Endothelial cell of umbilical vein (primary cell): ENCODE data around the gene CLIC5. TPM values are rescaled to one million over a fixed set of nuclear protein-coding genes. Genes with fewer than 3 reads are reported as not detected.

Experiments used
- BruUV-seq: library from RNA; stranded (reverse); fragments of 400-500 nt; replicated peaks from 2 replicates; lab custom pipeline; 2021; lab: Mats Ljungman, UMichigan
- CTCF ChIA-PET: fragments of 300-600, 350-600 bp; sonication (Branson Sonifier 250); formaldehyde crosslinking; loops from one replicate; lab custom pipeline; 2021; ENCODE audit warnings: antibody characterized with exemption, inconsistent platforms; lab: Charles Lee
- POLR2A ChIA-PET: fragments of 300-600, 350-600 bp; sonication (Branson Sonifier 250); formaldehyde crosslinking; loops from one replicate; lab custom pipeline; 2021; ENCODE audit warnings: antibody characterized with exemption, inconsistent platforms; lab: Charles Lee
- DNase-seq: peaks from one replicate; pipeline ENCODE4 v3.0.0-alpha.2; 2011; ENCODE audit warnings: low read depth, low spot score
- FAIRE-seq: peaks from 2 replicates; lab custom pipeline; 2011; peaks lifted over from hg19 to GRCh38; lab: Jason Lieb, UNC
- H2AFZ ChIP-seq: 2 replicates; pipeline ENCODE4 v1.6.0; 2012; ENCODE audit warnings: low read depth, low read length, control low read depth, inconsistent platforms
- H3K27ac ChIP-seq: 2 replicates; pipeline ENCODE4 v1.5.1; 2011; ENCODE audit warnings: low read depth, mild to moderate bottlenecking, control low read depth, low read length, moderate library complexity; ENCODE audit not compliant: insufficient read depth
- H3K27me3 ChIP-seq, 2 experiments: 2 replicates each; pipeline versions ENCODE4 v1.6.0 to v1.6.1; 2011; ENCODE audit warnings: low read length in 2 of 2, mixed read lengths in 1 of 2; ENCODE audit not compliant: control insufficient read depth in 2 of 2, insufficient read depth in 2 of 2
- H3K36me3 ChIP-seq, 2 experiments: 2 replicates in 1 of 2; 3 replicates in 1 of 2; pipeline ENCODE4 v1.5.1; 2011; ENCODE audit warnings: low read length in 2 of 2, mild to moderate bottlenecking in 1 of 2, moderate library complexity in 1 of 2; ENCODE audit not compliant: control insufficient read depth in 2 of 2, insufficient read depth in 2 of 2; ENCODE audit errors: extremely low read depth in 1 of 2
- H3K4me1 ChIP-seq: 3 replicates; pipeline ENCODE4 v1.5.1; 2011; ENCODE audit warnings: mild to moderate bottlenecking, low read length; ENCODE audit not compliant: control insufficient read depth, insufficient read depth; ENCODE audit errors: extremely low read depth
- H3K4me2 ChIP-seq: 2 replicates; pipeline ENCODE4 v1.6.1; 2011; ENCODE audit warnings: low read length, control low read depth, mixed read lengths; ENCODE audit not compliant: insufficient read depth
- H3K4me3 ChIP-seq, 3 experiments: fragments of 200-600 bp in 1 of 3; sonication (generic), shearing (Covaris generic) in 1 of 3; replicated peaks in 1 of 3; 2 replicates each; pipeline ENCODE4 v1.5.1; 2011 to 2016; ENCODE audit warnings: control low read depth in 3 of 3, low read length in 3 of 3, mild to moderate bottlenecking in 2 of 3, inconsistent platforms in 1 of 3, low read depth in 1 of 3, moderate library complexity in 1 of 3; ENCODE audit not compliant: insufficient read depth in 1 of 3
- H3K79me2 ChIP-seq: 2 replicates; pipeline ENCODE4 v1.6.0; 2012; ENCODE audit warnings: low read length, inconsistent platforms; ENCODE audit not compliant: control insufficient read depth, insufficient read depth
- H3K9ac ChIP-seq: replicated peaks from 2 replicates; pipeline ENCODE3; 2011; ENCODE audit warnings: low read length, control low read depth; ENCODE audit not compliant: insufficient read depth; ENCODE audit errors: extremely low read depth
- H3K9me1 ChIP-seq: replicated peaks from 3 replicates; pipeline ENCODE4 v1.6.0; 2011; ENCODE audit warnings: mild to moderate bottlenecking, low read length; ENCODE audit not compliant: control insufficient read depth, insufficient read depth; ENCODE audit errors: extremely low read depth
- H3K9me3 ChIP-seq: replicated peaks from 2 replicates; pipeline ENCODE4 v1.5.1; 2012; ENCODE audit warnings: low read length, inconsistent platforms; ENCODE audit not compliant: control insufficient read depth, insufficient read depth
- H4K20me1 ChIP-seq: replicated peaks from 2 replicates; pipeline ENCODE3; 2011; ENCODE audit warnings: mild to moderate bottlenecking, low read length; ENCODE audit not compliant: control insufficient read depth, insufficient read depth; ENCODE audit errors: extremely low read depth
- EZH2 ChIP-seq: IDR thresholded peaks from 2 replicates; pipeline ENCODE4 v1.6.1; 2012; ENCODE audit warnings: borderline replicate concordance, low read depth, mild to moderate bottlenecking, moderate library complexity, low read length, inconsistent platforms; ENCODE audit not compliant: severe bottlenecking
- FOS ChIP-seq: IDR thresholded peaks from 2 replicates; pipeline ENCODE4 v1.6.1; 2011; ENCODE audit warnings: mild to moderate bottlenecking, low read length, moderate library complexity, borderline replicate concordance; ENCODE audit not compliant: insufficient read depth
- JUN ChIP-seq: IDR thresholded peaks from 2 replicates; pipeline ENCODE4 v1.6.1; 2011; ENCODE audit warnings: borderline replicate concordance, low read depth; ENCODE audit not compliant: insufficient read length, insufficient read depth
- POLR2A ChIP-seq: IDR thresholded peaks from 2 replicates; pipeline ENCODE4 v1.6.1; 2012; ENCODE audit warnings: low read depth, mild to moderate bottlenecking, control low read depth, low read length
- POLR2AphosphoS5 ChIP-seq: IDR thresholded peaks from 2 replicates; pipeline ENCODE4 v1.6.1; 2012; ENCODE audit warnings: low read depth, mild to moderate bottlenecking, control low read depth, low read length, moderate library complexity; ENCODE audit not compliant: insufficient read depth
- dilution Hi-C: fragments of 300-500 bp; cut with MboI; formaldehyde crosslinking; loops from one replicate; pipeline ENCODE4 v1.15.0; 2019; ENCODE audit warnings: low sequenced_read_pairs; ENCODE audit not compliant: extremely low pct_ligation_motif_present
- intact Hi-C: fragments of 100-400 bp; cut with micrococcal nuclease; formaldehyde crosslinking; loops from one replicate; pipeline ENCODE4 v1.10.0; 2022
- polyA plus RNA-seq, 4 experiments: library from polyadenylated mRNA; depleted of rRNA in 3 of 4; stranded (reverse) in 3 of 4; unstranded in 1 of 4; fragments of >200 nt; gene quantifications; 2 replicates each; pipeline versions ENCODE4 v1.2.1 to v1.2.3, GENCODE V29; 2011 to 2012; ENCODE audit warnings: missing spikeins in 1 of 4
- total RNA-seq: library from RNA; stranded (reverse); gene quantifications from 2 replicates; pipeline ENCODE4 v1.2.3, GENCODE V29; 2021
- TF ChIP-seq, protein P1 (sequence below), 2 donors: IDR thresholded peaks; 1 replicate in 1 of 2; 2 replicates in 1 of 2; pipeline ENCODE4 v1.5.1; 2011; ENCODE audit warnings: low read length in 2 of 2, mild to moderate bottlenecking in 2 of 2, moderate library complexity in 2 of 2, control low read depth in 1 of 2, inconsistent platforms in 1 of 2, low read depth in 1 of 2; ENCODE audit not compliant: insufficient read depth in 1 of 2; ENCODE audit errors: extremely low read depth in 1 of 2
- TF ChIP-seq, protein P2 (sequence below): IDR thresholded peaks from 2 replicates; pipeline ENCODE4 v1.6.1; 2011; ENCODE audit not compliant: insufficient read depth, insufficient read length

CLIC5 gene
- total and polyA plus RNA-seq, 2 donors (not counting 3 experiments of a cell fraction or from before 2014, with no cell fraction given): 0.07 TPM; not detected in 1

- intact Hi-C loops: no loop called here
- Histone ChIP-seq H2AFZ (no peak overlapping the region), H3K9me3 (no peaks in the 10 kb centered on the region), H3K27me3 (peaks cover 0 to 2% of the 10 kb centered on the region in 2 experiments), H3K4me1 (no peaks in the 10 kb centered on the region), H3K36me3 (no peaks in the 10 kb centered on the region), H3K9ac (no peak overlapping the region), H4K20me1 (no peaks in the 10 kb centered on the region), H3K27ac (no peak overlapping the region), H3K4me3 (no peak overlapping the region), H3K79me2 (no peaks in the 10 kb centered on the region), H3K9me1 (no peaks in the 10 kb centered on the region), H3K4me2 (no peak overlapping the region)
- TF ChIP-seq FOS (no peak), POLR2A (no peak)
- dilution Hi-C loops: no loop called here
- no TSS peak for BruUV-seq
- ChIA-PET CTCF (no interaction called here), POLR2A (no interaction called here)
- no peak for FAIRE-seq
- DNase-seq: no peak
These were observed 112.7 kb downstream of the CLIC5 start for GRCh38 chr6:45902984-45903383.

DNA sequence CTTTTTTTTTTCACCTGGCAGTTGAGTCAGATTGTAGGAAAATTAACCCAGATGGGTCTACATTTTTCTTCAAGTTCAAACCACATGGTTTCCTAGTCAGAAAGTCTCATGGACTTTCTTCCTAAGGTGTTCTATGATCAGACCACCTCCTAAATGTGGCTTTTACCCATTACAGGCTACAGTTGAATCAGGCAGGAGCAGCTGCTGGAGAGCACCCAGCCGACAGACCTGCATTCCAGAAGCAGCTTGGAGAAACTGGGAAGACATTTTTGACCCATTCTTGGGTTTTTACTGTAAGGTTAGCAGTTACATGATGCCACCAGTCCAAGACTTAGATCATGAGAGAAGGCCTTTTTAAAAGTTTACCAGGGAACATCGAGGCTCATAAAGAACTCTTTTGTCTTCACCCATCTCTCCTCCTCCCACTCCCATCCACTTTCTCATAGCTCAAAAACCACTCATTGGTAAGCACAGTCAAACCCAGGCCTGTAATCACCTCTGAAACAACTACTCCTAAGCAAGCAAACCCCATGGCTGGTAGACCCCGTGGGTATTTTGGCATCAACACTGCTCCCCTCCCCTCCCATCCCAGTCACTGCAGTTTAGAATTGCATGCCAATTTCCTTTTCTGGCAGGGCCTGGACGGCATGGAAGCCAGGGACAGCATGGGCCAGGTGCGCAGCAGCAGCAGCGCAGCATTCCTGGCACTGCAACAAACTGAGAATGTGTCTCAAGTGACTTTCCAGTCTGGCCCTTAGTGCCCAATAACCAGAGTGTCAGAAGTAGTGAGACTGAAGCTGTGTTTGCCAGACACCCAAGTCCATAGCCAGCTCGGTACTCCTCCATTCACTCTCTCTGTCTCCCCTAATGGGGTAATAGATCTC lies 113.7 kb downstream of the CLIC5 start:
- CTCF ChIA-PET: no interaction called here

More for the DNA sequence above, 113.7 kb downstream of the CLIC5 start:
- H3K4me3 ChIP-seq: no peak overlapping the region
- H3K4me1 ChIP-seq: no peaks in the 10 kb centered on the region
- H3K79me2 ChIP-seq: no peaks in the 10 kb centered on the region
- no peaks in the 10 kb centered on the region for H3K9me3 ChIP-seq
- no peak overlapping the region for H2AFZ ChIP-seq
- DNase-seq (no peak), FAIRE-seq (no peak)
- H3K36me3 ChIP-seq: no peaks in the 10 kb centered on the region
- POLR2A ChIA-PET: no interaction called here
- intact Hi-C loops: no loop called here
- TF ChIP-seq, protein P1, sequence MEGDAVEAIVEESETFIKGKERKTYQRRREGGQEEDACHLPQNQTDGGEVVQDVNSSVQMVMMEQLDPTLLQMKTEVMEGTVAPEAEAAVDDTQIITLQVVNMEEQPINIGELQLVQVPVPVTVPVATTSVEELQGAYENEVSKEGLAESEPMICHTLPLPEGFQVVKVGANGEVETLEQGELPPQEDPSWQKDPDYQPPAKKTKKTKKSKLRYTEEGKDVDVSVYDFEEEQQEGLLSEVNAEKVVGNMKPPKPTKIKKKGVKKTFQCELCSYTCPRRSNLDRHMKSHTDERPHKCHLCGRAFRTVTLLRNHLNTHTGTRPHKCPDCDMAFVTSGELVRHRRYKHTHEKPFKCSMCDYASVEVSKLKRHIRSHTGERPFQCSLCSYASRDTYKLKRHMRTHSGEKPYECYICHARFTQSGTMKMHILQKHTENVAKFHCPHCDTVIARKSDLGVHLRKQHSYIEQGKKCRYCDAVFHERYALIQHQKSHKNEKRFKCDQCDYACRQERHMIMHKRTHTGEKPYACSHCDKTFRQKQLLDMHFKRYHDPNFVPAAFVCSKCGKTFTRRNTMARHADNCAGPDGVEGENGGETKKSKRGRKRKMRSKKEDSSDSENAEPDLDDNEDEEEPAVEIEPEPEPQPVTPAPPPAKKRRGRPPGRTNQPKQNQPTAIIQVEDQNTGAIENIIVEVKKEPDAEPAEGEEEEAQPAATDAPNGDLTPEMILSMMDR (IDR thresholded peaks at IDR 0.05; ENCODE audit: extremely low read depth in 1 of 2, insufficient read depth in 1 of 2, low read depth in 1 of 2, low read length in 2 of 2): no peak
- TF ChIP-seq JUN: no peak
- TF ChIP-seq POLR2AphosphoS5: no peak
- TF ChIP-seq EZH2: no peak
- no peak for TF ChIP-seq POLR2A
- TF ChIP-seq, protein P2, sequence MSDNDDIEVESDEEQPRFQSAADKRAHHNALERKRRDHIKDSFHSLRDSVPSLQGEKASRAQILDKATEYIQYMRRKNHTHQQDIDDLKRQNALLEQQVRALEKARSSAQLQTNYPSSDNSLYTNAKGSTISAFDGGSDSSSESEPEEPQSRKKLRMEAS: no peak
- no peak for TF ChIP-seq FOS
- H3K27ac ChIP-seq: no peak overlapping the region
- H3K9me1 ChIP-seq: no peaks in the 10 kb centered on the region
- peaks cover 0 to 2% of the 10 kb centered on the region in 2 experiments for H3K27me3 ChIP-seq
- H3K9ac ChIP-seq: no peak overlapping the region
- H3K4me2 ChIP-seq: no peak overlapping the region
- no TSS peak for BruUV-seq
- H4K20me1 ChIP-seq: no peaks in the 10 kb centered on the region
- dilution Hi-C loops: no loop called here
